ENCODE data around the gene LGMN. TPM values are rescaled to one million over a fixed set of nuclear protein-coding genes. Genes with fewer than 3 reads are reported as not detected.
A peak's percentile ranks its signal among the peaks of the same experiment; 100 is the strongest.

Gene LGMN
- total and polyA plus RNA-seq, 2 experiments from 2014 or later = 130 to 169 TPM

GRCh38 chr14:92747701-92748258 is 647 bp downstream of the LGMN start:
- peak overlapping the region; percentile 89 for H2AFZ ChIP-seq

GRCh38 chr14:92744198-92744597 is 4.2 kb downstream of the LGMN start:
- H3K27ac ChIP-seq = no peak overlapping the region
- no peaks in the 10 kb centered on the region for H3K27me3 ChIP-seq
- no peak overlapping the region for H2AFZ ChIP-seq
- 94% methylated on average over 2 of the region's 2 CpGs for WGBS (ENCODE audit: low lambda C conversion rate, missing lambda C conversion rate)
- TF ChIP-seq EZH2phosphoT487 (IDR thresholded peaks at IDR 0.05; ENCODE audit: low read depth, severe bottlenecking, unreplicated experiment) (no peak), EZH2 (IDR thresholded peaks at IDR 0.05; ENCODE audit: borderline replicate concordance) (no peak), CTCF (IDR thresholded peaks at IDR 0.05; ENCODE audit: poor library complexity) (no peak)
- H3K4me3 ChIP-seq = no peak overlapping the region
- H3K9me3 ChIP-seq (ENCODE audit: low read depth) = no peaks in the 10 kb centered on the region
- H3K4me1 ChIP-seq (ENCODE audit: insufficient read depth) = no peaks in the 10 kb centered on the region
- no peak overlapping the region for H3K4me2 ChIP-seq
- no peaks in the 10 kb centered on the region for H3K9me2 ChIP-seq (replicated peaks; ENCODE audit: insufficient read depth)
- peaks cover 41% of the 10 kb centered on the region for H3K79me2 ChIP-seq
- no peak for DNase-seq (ENCODE audit: low spot score)
- H3K36me3 ChIP-seq (replicated peaks; ENCODE audit: insufficient read depth, low read depth) = no peaks in the 10 kb centered on the region
- H4K20me1 ChIP-seq (ENCODE audit: insufficient read depth, poor library complexity, severe bottlenecking) = no peaks in the 10 kb centered on the region

More at GRCh38 chr14:92747701-92748258, 647 bp downstream of the LGMN start:
- Histone ChIP-seq H3K4me2 (peak overlapping the region; percentile 89), H3K4me1 (ENCODE audit: insufficient read depth) (no peaks in the 10 kb centered on the region), H3K79me2 (peaks cover 35% of the 10 kb centered on the region), H3K27me3 (no peaks in the 10 kb centered on the region), H3K9me3 (ENCODE audit: low read depth) (no peaks in the 10 kb centered on the region), H3K27ac (peak overlapping the region; percentile 86), H3K9me2 (replicated peaks; ENCODE audit: insufficient read depth) (no peaks in the 10 kb centered on the region), H3K4me3 (peak overlapping the region; percentile 84), H4K20me1 (ENCODE audit: insufficient read depth, poor library complexity, severe bottlenecking) (no peaks in the 10 kb centered on the region), H3K36me3 (replicated peaks; ENCODE audit: insufficient read depth, low read depth) (no peaks in the 10 kb centered on the region)
- peak; percentile 26 for DNase-seq (ENCODE audit: low spot score)
- WGBS (ENCODE audit: low lambda C conversion rate, missing lambda C conversion rate) = 6% methylated on average over 16 of the region's 16 CpGs
- no peak for TF ChIP-seq EZH2 (IDR thresholded peaks at IDR 0.05; ENCODE audit: borderline replicate concordance)
- TF ChIP-seq CTCF (IDR thresholded peaks at IDR 0.05; ENCODE audit: poor library complexity) = no peak
- no peak for TF ChIP-seq EZH2phosphoT487 (IDR thresholded peaks at IDR 0.05; ENCODE audit: low read depth, severe bottlenecking, unreplicated experiment)

- H4K20me1 ChIP-seq (ENCODE audit: insufficient read depth, poor library complexity, severe bottlenecking) = no peaks in the 10 kb centered on the region
- H3K4me3 ChIP-seq = no peak overlapping the region
- H3K9me3 ChIP-seq (ENCODE audit: low read depth) = no peaks in the 10 kb centered on the region
- no peaks in the 10 kb centered on the region for H3K27me3 ChIP-seq
- no peak for DNase-seq (ENCODE audit: low spot score)
- H3K9me2 ChIP-seq (replicated peaks; ENCODE audit: insufficient read depth) = no peaks in the 10 kb centered on the region
- H3K27ac ChIP-seq = no peak overlapping the region
- peaks cover 13% of the 10 kb centered on the region for H3K4me1 ChIP-seq (ENCODE audit: insufficient read depth)
- 94% methylated on average over 8 of the region's 8 CpGs for WGBS (ENCODE audit: low lambda C conversion rate, missing lambda C conversion rate)
- H2AFZ ChIP-seq = no peak overlapping the region
- peaks cover 45% of the 10 kb centered on the region for H3K79me2 ChIP-seq
- no peaks in the 10 kb centered on the region for H3K36me3 ChIP-seq (replicated peaks; ENCODE audit: insufficient read depth, low read depth)
- H3K4me2 ChIP-seq = no peak overlapping the region
- TF ChIP-seq EZH2phosphoT487 (IDR thresholded peaks at IDR 0.05; ENCODE audit: low read depth, severe bottlenecking, unreplicated experiment) (no peak), EZH2 (IDR thresholded peaks at IDR 0.05; ENCODE audit: borderline replicate concordance) (no peak), CTCF (IDR thresholded peaks at IDR 0.05; ENCODE audit: poor library complexity) (no peak)
These were observed 8.0 kb downstream of the LGMN start for GRCh38 chr14:92740440-92740839.

Data from hepatocyte (in vitro differentiated cells).